SK-N-SH treated with all-trans-retinoic acid at 6 μM for 48 hours (cell line): ENCODE measurements around the gene SCRT2.

Experiments used
- ATAC-seq: fragments of 200-7000 bp; cut with Tn5 transposase; 3 replicates; pipeline ENCODE4 v1.9.1; 2020; ENCODE audit warnings: mild to moderate bottlenecking, moderate library complexity
- ARNTL ChIP-seq: fragments of 450-650 bp; formaldehyde crosslinking; IDR thresholded peaks from 2 replicates; pipeline ENCODE4 v1.5.0; 2020; ENCODE audit warnings: low read depth, mild to moderate bottlenecking, moderate library complexity, borderline replicate concordance
- BACH2 ChIP-seq: fragments of 250-450 bp; sonication (Bioruptor Pico); IDR thresholded peaks from 2 replicates; pipeline ENCODE4 v1.9.0; 2021; ENCODE audit warnings: mild to moderate bottlenecking, borderline replicate concordance
- CREB5 ChIP-seq: fragments of 250-450 bp; sonication (Bioruptor Pico); IDR thresholded peaks from 2 replicates; pipeline ENCODE4 v1.5.1; 2020; ENCODE audit warnings: low read depth, mild to moderate bottlenecking, moderate library complexity
- CSDC2 ChIP-seq: fragments of 250-450 bp; sonication (Bioruptor Pico); IDR thresholded peaks from 2 replicates; pipeline ENCODE4 v1.5.0; 2020; ENCODE audit warnings: mild to moderate bottlenecking, moderate library complexity
- ESRRG ChIP-seq: fragments of 250-450 bp; sonication (Bioruptor Pico); IDR thresholded peaks from 2 replicates; pipeline ENCODE4 v1.6.1; 2021; ENCODE audit warnings: mild to moderate bottlenecking
- GLIS3 ChIP-seq: fragments of 250-450 bp; sonication (Bioruptor Pico); IDR thresholded peaks from 2 replicates; pipeline ENCODE4 v1.5.0; 2020; ENCODE audit warnings: mild to moderate bottlenecking, moderate library complexity
- ISL1 ChIP-seq: fragments of 250-450 bp; sonication (Bioruptor Pico); IDR thresholded peaks from 2 replicates; pipeline ENCODE4 v2.1.2; 2022; ENCODE audit warnings: mild to moderate bottlenecking, moderate library complexity
- OSR1 ChIP-seq: fragments of 250-450 bp; sonication (Bioruptor Pico); IDR thresholded peaks from 2 replicates; pipeline ENCODE4 v1.8.0; 2022; ENCODE audit warnings: moderate library complexity, mild to moderate bottlenecking, inconsistent platforms
- PATZ1 ChIP-seq: fragments of 250-450 bp; sonication (Bioruptor Pico); IDR thresholded peaks from 2 replicates; pipeline ENCODE4 v1.8.0; 2020; ENCODE audit warnings: mild to moderate bottlenecking, moderate library complexity, borderline replicate concordance
- PPARA ChIP-seq: fragments of 250-450 bp; sonication (Bioruptor Pico); IDR thresholded peaks from 2 replicates; pipeline ENCODE4 v1.5.0; 2020; ENCODE audit warnings: mild to moderate bottlenecking, borderline replicate concordance
- RARB ChIP-seq: fragments of 250-450 bp; sonication (Bioruptor Pico); IDR thresholded peaks from 2 replicates; pipeline ENCODE4 v1.8.0; 2021; ENCODE audit warnings: mild to moderate bottlenecking, moderate library complexity
- SNAI2 ChIP-seq: fragments of 250-450 bp; sonication (Bioruptor Pico); IDR thresholded peaks from 2 replicates; pipeline ENCODE4 v1.5.0; 2020; ENCODE audit warnings: mild to moderate bottlenecking, moderate library complexity
- TCF4 ChIP-seq: fragments of 250-450 bp; sonication (Bioruptor Pico); IDR thresholded peaks from 2 replicates; pipeline ENCODE4 v1.8.0; 2021; ENCODE audit warnings: mild to moderate bottlenecking, moderate library complexity, borderline replicate concordance
- TOX ChIP-seq: fragments of 250-450 bp; sonication (Bioruptor Pico); IDR thresholded peaks from 2 replicates; pipeline ENCODE4 v1.8.0; 2021; ENCODE audit warnings: mild to moderate bottlenecking, moderate library complexity, borderline replicate concordance
- ZC3H10 ChIP-seq: fragments of 250-450 bp; sonication (Bioruptor Pico); IDR thresholded peaks from 2 replicates; pipeline ENCODE4 v1.5.1; 2021; ENCODE audit warnings: mild to moderate bottlenecking, moderate library complexity
- ZFP3 ChIP-seq: fragments of 250-450 bp; sonication (Bioruptor Pico); IDR thresholded peaks from 2 replicates; pipeline ENCODE4 v1.5.0; 2020; ENCODE audit warnings: mild to moderate bottlenecking, moderate library complexity
- ZFP30 ChIP-seq: fragments of 450-650 bp; formaldehyde crosslinking; IDR thresholded peaks from 2 replicates; pipeline ENCODE4 v1.5.0; 2022; ENCODE audit warnings: mild to moderate bottlenecking, moderate library complexity
- ZNF565 ChIP-seq: fragments of 450-650 bp; formaldehyde crosslinking; conservative IDR thresholded peaks from 2 replicates; pipeline ENCODE4 v1.5.0; 2020; ENCODE audit warnings: low read depth, mild to moderate bottlenecking, moderate library complexity
- ZNF70 ChIP-seq: fragments of 450-650 bp; formaldehyde crosslinking; IDR thresholded peaks from 2 replicates; pipeline ENCODE4 v1.5.0; 2020; ENCODE audit warnings: mild to moderate bottlenecking, moderate library complexity
- ZNF8 ChIP-seq: fragments of 450-650 bp; formaldehyde crosslinking; IDR thresholded peaks from 2 replicates; pipeline ENCODE4 v1.5.0; 2020; ENCODE audit warnings: mild to moderate bottlenecking, moderate library complexity
- TF ChIP-seq, protein P1 (sequence below): fragments of 250-450 bp; sonication (Bioruptor Pico); IDR thresholded peaks from 2 replicates; pipeline ENCODE4 v1.8.0; 2021; ENCODE audit warnings: low read depth, mild to moderate bottlenecking, moderate library complexity, borderline replicate concordance
- TF ChIP-seq, protein P2 (sequence below): fragments of 250-450 bp; sonication (Bioruptor Pico); IDR thresholded peaks from 2 replicates; pipeline ENCODE4 v1.5.0; 2020; ENCODE audit warnings: mild to moderate bottlenecking, moderate library complexity

SCRT2 gene

GRCh38 chr20:675033-675452, 559 bp downstream of the SCRT2 start:
- ATAC-seq, result peak; percentile 8; the same call in 2 of the 3 replicates
- TF ChIP-seq ZNF8 (CRISPR knock-in tag), result no peak
- TF ChIP-seq ARNTL (CRISPR knock-in tag), result no peak
- no peak for TF ChIP-seq CSDC2 (CRISPR knock-in tag)
- no peak for TF ChIP-seq GLIS3 (CRISPR knock-in tag)
- no peak for TF ChIP-seq PPARA (CRISPR knock-in tag)
- no peak for TF ChIP-seq TCF4
- no peak for TF ChIP-seq PATZ1 (CRISPR knock-in tag)
- no peak for TF ChIP-seq OSR1 (CRISPR knock-in tag)
- TF ChIP-seq SNAI2, result no peak
- no peak for TF ChIP-seq ZFP3 (CRISPR knock-in tag)
- no peak for TF ChIP-seq ZFP30 (CRISPR knock-in tag)
- no peak for TF ChIP-seq ZNF70 (CRISPR knock-in tag)
- no peak for TF ChIP-seq ZC3H10 (CRISPR knock-in tag)
- TF ChIP-seq, protein P1, sequence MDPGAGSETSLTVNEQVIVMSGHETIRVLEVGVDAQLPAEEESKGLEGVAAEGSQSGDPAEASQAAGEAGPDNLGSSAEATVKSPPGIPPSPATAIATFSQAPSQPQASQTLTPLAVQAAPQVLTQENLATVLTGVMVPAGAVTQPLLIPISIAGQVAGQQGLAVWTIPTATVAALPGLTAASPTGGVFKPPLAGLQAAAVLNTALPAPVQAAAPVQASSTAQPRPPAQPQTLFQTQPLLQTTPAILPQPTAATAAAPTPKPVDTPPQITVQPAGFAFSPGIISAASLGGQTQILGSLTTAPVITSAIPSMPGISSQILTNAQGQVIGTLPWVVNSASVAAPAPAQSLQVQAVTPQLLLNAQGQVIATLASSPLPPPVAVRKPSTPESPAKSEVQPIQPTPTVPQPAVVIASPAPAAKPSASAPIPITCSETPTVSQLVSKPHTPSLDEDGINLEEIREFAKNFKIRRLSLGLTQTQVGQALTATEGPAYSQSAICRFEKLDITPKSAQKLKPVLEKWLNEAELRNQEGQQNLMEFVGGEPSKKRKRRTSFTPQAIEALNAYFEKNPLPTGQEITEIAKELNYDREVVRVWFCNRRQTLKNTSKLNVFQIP (CRISPR knock-in tag), result no peak
- no peak for TF ChIP-seq CREB5 (CRISPR knock-in tag)
- TF ChIP-seq TOX (CRISPR knock-in tag), result no peak
- no peak for TF ChIP-seq RARB (CRISPR knock-in tag)

DNA sequence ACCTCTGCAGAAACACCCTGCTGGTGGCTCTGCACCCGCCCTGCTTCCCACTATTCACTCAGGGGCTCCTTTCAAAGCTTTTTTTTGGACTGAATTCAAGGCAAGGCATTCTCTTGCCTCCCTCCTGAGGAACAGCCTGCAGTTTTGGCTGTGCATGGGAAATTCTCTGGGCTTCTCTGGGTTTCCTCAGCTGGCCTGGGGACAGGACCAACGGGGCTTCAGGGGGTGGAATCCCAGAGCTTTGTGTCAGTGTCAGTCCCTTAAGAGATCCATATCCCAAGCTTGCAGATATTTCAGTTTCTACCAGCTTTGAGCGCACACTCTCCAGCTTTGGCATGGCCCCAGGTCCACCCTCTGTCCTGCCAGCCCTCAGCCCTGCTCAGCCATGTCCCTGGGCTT, 2.0 kb downstream of the SCRT2 start:
- ATAC-seq, result no peak
- no peak for TF ChIP-seq GLIS3 (CRISPR knock-in tag)
- no peak for TF ChIP-seq ZNF70 (CRISPR knock-in tag)
- no peak for TF ChIP-seq ZNF565 (CRISPR knock-in tag)
- no peak for TF ChIP-seq ESRRG
- TF ChIP-seq TOX (CRISPR knock-in tag), result no peak
- TF ChIP-seq, protein P2, sequence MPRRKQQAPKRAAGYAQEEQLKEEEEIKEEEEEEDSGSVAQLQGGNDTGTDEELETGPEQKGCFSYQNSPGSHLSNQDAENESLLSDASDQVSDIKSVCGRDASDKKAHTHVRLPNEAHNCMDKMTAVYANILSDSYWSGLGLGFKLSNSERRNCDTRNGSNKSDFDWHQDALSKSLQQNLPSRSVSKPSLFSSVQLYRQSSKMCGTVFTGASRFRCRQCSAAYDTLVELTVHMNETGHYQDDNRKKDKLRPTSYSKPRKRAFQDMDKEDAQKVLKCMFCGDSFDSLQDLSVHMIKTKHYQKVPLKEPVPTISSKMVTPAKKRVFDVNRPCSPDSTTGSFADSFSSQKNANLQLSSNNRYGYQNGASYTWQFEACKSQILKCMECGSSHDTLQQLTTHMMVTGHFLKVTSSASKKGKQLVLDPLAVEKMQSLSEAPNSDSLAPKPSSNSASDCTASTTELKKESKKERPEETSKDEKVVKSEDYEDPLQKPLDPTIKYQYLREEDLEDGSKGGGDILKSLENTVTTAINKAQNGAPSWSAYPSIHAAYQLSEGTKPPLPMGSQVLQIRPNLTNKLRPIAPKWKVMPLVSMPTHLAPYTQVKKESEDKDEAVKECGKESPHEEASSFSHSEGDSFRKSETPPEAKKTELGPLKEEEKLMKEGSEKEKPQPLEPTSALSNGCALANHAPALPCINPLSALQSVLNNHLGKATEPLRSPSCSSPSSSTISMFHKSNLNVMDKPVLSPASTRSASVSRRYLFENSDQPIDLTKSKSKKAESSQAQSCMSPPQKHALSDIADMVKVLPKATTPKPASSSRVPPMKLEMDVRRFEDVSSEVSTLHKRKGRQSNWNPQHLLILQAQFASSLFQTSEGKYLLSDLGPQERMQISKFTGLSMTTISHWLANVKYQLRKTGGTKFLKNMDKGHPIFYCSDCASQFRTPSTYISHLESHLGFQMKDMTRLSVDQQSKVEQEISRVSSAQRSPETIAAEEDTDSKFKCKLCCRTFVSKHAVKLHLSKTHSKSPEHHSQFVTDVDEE (CRISPR knock-in tag), result no peak
- no peak for TF ChIP-seq ZNF8 (CRISPR knock-in tag)
- TF ChIP-seq, all 23 proteins: peak for 0

DNA sequence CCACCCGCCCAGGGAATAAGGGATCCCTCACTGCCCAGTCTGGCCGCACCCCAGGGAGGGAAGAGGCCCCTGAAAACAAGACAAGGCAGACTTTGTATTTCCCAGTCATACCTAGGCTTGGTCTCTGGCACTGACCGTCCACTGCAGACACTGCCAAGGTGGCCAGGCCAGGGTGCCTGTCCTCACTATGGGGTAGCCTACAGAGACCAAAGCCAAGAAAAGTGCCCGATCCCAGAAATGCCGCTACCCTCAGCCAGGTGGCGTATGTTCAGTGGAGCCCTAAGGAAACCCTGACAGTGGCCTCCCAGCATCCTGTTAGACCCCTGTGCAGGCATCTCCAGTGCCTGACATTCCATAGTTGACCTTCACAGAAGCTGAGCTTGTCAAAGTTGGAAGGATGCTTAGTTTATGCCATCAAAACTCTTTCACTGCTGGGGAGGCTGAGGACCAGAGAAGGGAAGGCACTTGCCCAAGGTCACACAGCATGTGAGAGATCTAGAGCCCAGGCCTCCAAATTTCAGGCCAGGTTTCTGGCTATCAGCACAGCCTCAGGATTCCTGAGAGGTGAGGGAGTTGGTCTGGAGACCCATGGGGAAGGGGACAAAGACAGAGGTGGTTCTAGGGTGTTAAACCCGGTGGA, 2.5 kb downstream of the SCRT2 start:
- no peak for ATAC-seq
- TF ChIP-seq ESRRG, result no peak
- no peak for TF ChIP-seq BACH2 (CRISPR knock-in tag)
- TF ChIP-seq ARNTL (CRISPR knock-in tag), result no peak
- TF ChIP-seq GLIS3 (CRISPR knock-in tag), result no peak
- no peak for TF ChIP-seq TOX (CRISPR knock-in tag)
- TF ChIP-seq SNAI2, result no peak
- TF ChIP-seq ZNF70 (CRISPR knock-in tag), result no peak
- no peak for TF ChIP-seq ZC3H10 (CRISPR knock-in tag)
- TF ChIP-seq ISL1, result no peak
- no peak for TF ChIP-seq ZFP3 (CRISPR knock-in tag)
- TF ChIP-seq PATZ1 (CRISPR knock-in tag), result no peak
- no peak for TF ChIP-seq PPARA (CRISPR knock-in tag)
- TF ChIP-seq, protein P2 (CRISPR knock-in tag), result no peak
- TF ChIP-seq, protein P1 (CRISPR knock-in tag), result no peak
- TF ChIP-seq RARB (CRISPR knock-in tag), result no peak
- TF ChIP-seq ZFP30 (CRISPR knock-in tag), result no peak
